T47D (cell line): Measurements from ENCODE around the gene RBPJL.

Experiments
- DNase-seq, 2 experiments: peaks; one replicate each; pipeline versions ENCODE4 v3.0.0 to v3.0.0-alpha.2; 2011 to 2012; ENCODE audit warnings: low read depth in 1 of 2, low spot score in 1 of 2
- JUND ChIP-seq: IDR thresholded peaks from 2 replicates; pipeline ENCODE4 v1.6.1; 2012; ENCODE audit warnings: low read depth
- in situ Hi-C: cut with HindIII; loops from 2 replicates; pipeline ENCODE4 v1.10.0; 2016; ENCODE audit warnings: low sequenced_read_pairs, low pct_unique_long_range_greater_than_20kb

Gene RBPJL

GRCh38 chr20:45355209-45356084, 48.8 kb downstream of the RBPJL start:
- TF ChIP-seq JUND, result no peak
- in situ Hi-C loops, result no loop called here
- DNase-seq, result no peak

- peak in 1 of 2 experiments; percentile 72 for DNase-seq
- in situ Hi-C loops, result no loop called here
- no peak for TF ChIP-seq JUND
These were observed 51.8 kb downstream of the RBPJL start for GRCh38 chr20:45358282-45359068.

DNA sequence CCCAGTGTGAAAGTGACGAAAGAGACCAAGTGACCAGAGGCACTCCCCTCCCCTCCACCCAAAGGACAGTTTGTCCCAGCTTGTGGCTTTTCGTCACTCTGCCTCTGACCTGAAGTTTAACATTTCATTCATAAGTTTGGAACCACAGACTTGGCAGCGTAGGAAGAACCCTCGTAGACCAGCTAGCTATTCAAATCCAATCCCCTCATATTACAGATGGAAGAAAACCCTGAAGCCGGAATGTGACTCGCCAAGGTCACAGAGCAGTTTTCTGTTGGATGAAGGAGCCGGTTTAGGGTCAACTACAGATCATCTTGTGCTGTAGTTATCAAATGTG, 52.4 kb downstream of the RBPJL start:
- in situ Hi-C loops, result no loop called here
- TF ChIP-seq JUND, result no peak

DNA sequence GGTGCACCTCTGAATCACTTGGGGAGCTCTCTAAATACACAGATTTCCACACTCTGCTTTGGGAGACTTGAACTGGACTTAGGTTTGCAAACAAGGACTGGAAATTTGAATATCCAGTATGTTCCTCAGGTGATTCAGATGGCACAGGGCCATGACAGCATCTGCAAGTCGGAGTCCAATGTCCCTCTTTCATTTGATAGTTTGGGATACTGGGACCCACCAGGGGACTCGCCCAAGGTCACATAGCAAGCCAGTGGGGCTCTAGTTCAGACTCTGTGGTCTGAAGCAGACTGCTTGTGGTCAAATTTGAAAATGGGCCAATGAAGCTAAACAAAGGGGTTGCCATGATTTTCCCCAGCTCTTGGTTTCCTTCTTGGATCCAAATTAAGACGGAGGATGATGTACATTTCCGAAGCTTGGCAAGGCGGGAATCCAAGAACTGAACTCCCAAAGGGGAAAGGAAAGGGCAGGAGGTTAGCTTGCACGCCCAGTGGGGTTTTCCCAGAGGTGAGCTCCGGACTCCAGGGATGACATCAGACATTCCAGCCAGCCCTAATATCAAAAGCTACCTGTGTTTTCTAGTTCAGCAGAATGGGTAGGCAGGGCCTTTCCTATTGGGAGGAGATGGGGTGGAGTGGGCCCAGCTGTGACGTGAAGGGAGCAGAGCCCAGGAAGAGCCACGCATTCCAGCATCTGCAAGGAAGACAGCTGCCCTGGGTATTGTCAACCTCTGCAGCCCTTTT, 52.9 kb downstream of the RBPJL start:
- in situ Hi-C loops, result no loop called here
- no peak for DNase-seq
- no peak for TF ChIP-seq JUND

More for the DNA sequence above, 52.4 kb downstream of the RBPJL start:
- DNase-seq, result no peak

DNA sequence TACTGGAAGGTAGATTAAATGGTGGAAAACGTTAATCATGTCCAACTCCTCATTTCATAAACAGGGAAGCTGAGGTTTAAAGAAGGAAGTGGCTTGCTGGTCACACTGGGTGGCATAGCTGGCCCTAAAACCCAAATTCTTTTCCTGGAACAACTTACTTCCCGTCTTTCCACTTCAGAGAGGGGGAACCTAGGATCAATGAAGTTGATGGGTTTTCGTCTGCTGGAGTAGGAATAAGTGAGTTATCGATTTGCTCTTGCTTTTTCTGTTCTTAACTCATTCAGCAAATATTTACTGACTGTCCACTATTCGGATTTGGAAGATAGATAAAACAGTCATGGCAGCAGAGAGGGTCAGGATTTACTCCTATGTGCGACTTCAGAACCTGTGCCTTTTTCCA, 55.2 kb downstream of the RBPJL start:
- DNase-seq, result no peak
- TF ChIP-seq JUND, result no peak
- in situ Hi-C loops, result no loop called here

DNA sequence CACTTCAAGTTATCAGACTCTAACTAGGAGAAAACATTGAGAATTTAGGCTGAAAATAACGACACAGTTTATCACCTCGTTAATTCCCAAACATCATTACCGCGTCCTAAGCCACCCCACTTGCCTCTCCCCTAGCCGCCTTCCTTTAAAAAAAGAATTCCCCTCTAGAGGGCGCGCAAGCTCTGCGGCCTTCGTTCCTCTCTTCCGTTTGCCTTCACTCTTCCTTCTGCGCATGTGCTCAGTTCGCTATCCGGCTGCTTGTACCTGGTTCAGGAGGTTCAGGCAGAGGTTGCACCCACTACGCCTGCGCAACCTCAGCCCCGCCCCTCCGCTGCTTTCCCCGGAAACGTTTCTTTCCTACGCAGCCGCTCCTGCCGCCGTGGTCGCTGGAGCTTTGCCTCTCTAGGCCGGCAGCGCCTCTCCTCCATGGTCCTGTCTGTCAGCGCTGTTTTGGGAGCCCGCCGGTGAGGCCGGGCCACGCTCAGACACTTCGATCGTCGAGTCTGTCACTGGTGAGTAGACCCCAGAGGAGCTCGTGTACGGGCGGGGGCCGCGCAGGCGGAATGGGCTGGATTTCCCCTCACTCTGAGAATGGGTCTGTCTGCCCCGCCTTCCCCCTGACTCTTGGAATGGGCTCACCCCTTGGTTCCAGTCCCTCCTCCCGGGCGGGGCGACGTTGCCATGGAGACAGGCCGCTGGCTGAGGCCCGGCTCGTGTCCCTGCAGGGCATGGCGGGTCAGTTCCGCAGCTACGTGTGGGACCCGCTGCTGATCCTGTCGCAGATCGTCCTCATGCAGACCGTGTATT, 56.4 kb downstream of the RBPJL start, which contains the start of gene SYS1:
Gene SYS1, plus strand, starts transcription at position 353 of the 807 bp plus-strand sequence. Its CDS starts 376 bp downstream, at position 729.
- no peak for TF ChIP-seq JUND
- DNase-seq, result peak; percentile 96 to 99
- in situ Hi-C loops, result no loop called here

- in situ Hi-C loops, result no loop called here
- TF ChIP-seq JUND, result no peak
- no peak for DNase-seq
These were observed 57.2 kb downstream of the RBPJL start for GRCh38 chr20:45363611-45364492.

DNA sequence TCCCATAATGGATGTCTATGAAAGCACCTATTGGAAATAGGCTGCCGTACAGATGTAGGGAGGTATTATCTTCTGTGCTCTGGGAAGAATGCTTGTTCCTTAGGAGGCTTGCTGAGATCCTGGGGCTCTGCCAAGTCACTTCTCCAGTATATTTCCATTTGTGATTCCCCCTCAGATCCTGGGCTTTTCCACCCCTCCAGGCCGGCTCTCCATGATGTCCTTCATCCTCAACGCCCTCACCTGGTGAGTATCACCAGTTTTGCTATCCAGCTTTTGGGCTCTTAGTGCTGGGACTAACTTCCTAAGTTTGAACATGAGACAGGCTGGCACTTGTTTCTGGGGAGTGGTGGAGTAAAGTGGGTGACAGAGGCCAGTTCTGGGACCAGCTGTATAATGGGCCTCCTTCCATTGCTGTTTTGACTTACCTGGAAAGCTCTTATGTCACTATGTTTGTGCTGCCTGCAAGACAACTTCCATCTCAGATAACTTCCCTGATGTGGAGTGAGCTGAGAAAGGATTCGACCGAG, 58.9 kb downstream of the RBPJL start:
- in situ Hi-C loops, result no loop called here
- DNase-seq, result no peak
- no peak for TF ChIP-seq JUND

DNA sequence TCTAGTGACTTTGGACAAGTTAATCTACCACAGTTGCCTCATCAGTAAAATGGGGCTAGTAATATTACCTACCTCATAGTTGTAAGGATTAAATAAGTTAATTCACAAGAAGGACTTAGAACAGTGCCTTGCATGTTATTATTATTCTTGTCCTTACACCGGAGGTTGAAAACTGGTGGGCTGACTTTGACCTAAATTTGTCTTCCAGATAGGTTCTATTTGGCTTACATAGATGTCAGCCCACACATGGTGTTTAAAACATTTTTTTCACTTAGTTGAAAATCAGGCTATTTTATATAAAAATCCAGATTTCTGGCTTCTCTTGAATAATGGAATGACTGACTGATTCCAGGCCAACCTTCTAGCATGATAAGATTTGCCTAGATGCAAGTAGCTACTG, 59.6 kb downstream of the RBPJL start:
- in situ Hi-C loops, result no loop called here
- no peak for TF ChIP-seq JUND
- DNase-seq, result no peak

DNA sequence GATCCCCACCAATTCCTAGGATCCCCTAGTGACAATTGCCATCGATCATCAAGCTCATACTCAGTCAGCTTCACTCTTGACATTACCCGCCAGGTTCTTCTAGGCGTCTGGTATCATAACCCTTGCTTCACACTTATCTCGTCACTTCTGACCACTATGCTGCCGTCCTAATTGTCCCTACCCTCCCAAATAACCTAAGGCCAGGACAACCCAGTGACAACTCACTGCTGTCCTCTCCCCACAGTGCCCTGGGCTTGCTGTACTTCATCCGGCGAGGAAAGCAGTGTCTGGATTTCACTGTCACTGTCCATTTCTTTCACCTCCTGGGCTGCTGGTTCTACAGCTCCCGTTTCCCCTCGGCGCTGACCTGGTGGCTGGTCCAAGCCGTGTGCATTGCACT, 60.0 kb downstream of the RBPJL start:
- TF ChIP-seq JUND, result no peak
- in situ Hi-C loops, result no loop called here
- no peak for DNase-seq

- TF ChIP-seq JUND, result no peak
- in situ Hi-C loops, result no loop called here
- no peak for DNase-seq
These were observed 60.5 kb downstream of the RBPJL start for GRCh38 chr20:45367126-45367525.
